Upper lobe of right lung (tissue), 1 donor: ENCODE results near the gene LAMA2. TPM values are rescaled to one million over a fixed set of nuclear protein-coding genes. Genes with fewer than 3 reads are reported as not detected.

Experiments used
- ATAC-seq: fragments of 200-7000 bp; cut with Tn5 transposase; one replicate; pipeline ENCODE4 v1.9.1; 2020; ENCODE audit warnings: mild to moderate bottlenecking, moderate library complexity
- DNase-seq: peaks from one replicate; pipeline ENCODE4 v3.0.0-alpha.2; 2020
- H3K27ac ChIP-seq: fragments of 200-600 bp; one replicate; pipeline ENCODE4 v1.8.0; 2022
- H3K27me3 ChIP-seq: fragments of 200-600 bp; one replicate; pipeline ENCODE4 v1.8.0; 2022; ENCODE audit warnings: mild to moderate bottlenecking
- H3K36me3 ChIP-seq: fragments of 200-600 bp; one replicate; pipeline ENCODE4 v1.8.0; 2022
- H3K4me1 ChIP-seq: fragments of 200-600 bp; one replicate; pipeline ENCODE4 v1.8.0; 2022
- H3K4me3 ChIP-seq: fragments of 200-600 bp; one replicate; pipeline ENCODE4 v1.8.0; 2022; ENCODE audit warnings: mild to moderate bottlenecking
- H3K9me3 ChIP-seq: fragments of 200-600 bp; one replicate; pipeline ENCODE4 v1.8.0; 2022
- CTCF ChIP-seq: fragments of 200-600 bp; IDR thresholded peaks from one replicate; pipeline ENCODE4 v1.8.0; 2022; ENCODE audit warnings: antibody characterized with exemption
- intact Hi-C: fragments of 100-400 bp; cut with DNase I; formaldehyde crosslinking; loops from one replicate; pipeline ENCODE4 v1.11.0; 2022
- total RNA-seq: library from RNA; stranded (reverse); fragmentation: NEBNext Ultra II Directional; extraction: Animal tissue kit (Norgen Biotek cat#: 25700); gene quantifications from one replicate; pipeline ENCODE4 v1.2.1, GENCODE V29; 2021
- donor health status: DM: no; HTN: yes; CAD: no; lungs with severe emphysema.

Gene LAMA2
- total RNA-seq, 1 donor from 2014 or later: 42.1 TPM

GRCh38 chr6:129251669-129252376 lies 368.9 kb downstream of the LAMA2 start:
- no peaks in the 10 kb centered on the region for H3K36me3 ChIP-seq
- H3K4me1 ChIP-seq: no peaks in the 10 kb centered on the region
- H3K9me3 ChIP-seq: no peaks in the 10 kb centered on the region
- ATAC-seq (peak; percentile 80), DNase-seq (no peak)
- intact Hi-C loops: no loop called here
- H3K4me3 ChIP-seq: no peak overlapping the region
- peak; percentile 86 for TF ChIP-seq CTCF
- H3K27ac ChIP-seq: no peak overlapping the region
- no peaks in the 10 kb centered on the region for H3K27me3 ChIP-seq

GRCh38 chr6:129252377-129253071 lies 369.6 kb downstream of the LAMA2 start:
- no peak for DNase-seq
- no peaks in the 10 kb centered on the region for H3K4me1 ChIP-seq
- no peak overlapping the region for H3K27ac ChIP-seq
- TF ChIP-seq CTCF: no peak
- ATAC-seq: no peak
- H3K36me3 ChIP-seq: no peaks in the 10 kb centered on the region
- no peak overlapping the region for H3K4me3 ChIP-seq
- no peaks in the 10 kb centered on the region for H3K27me3 ChIP-seq
- H3K9me3 ChIP-seq: no peaks in the 10 kb centered on the region
- intact Hi-C loops: no loop called here

GRCh38 chr6:129253242-129253641 lies 370.3 kb downstream of the LAMA2 start:
- Histone ChIP-seq H3K36me3 (no peaks in the 10 kb centered on the region), H3K4me3 (no peak overlapping the region), H3K4me1 (no peaks in the 10 kb centered on the region), H3K27me3 (no peaks in the 10 kb centered on the region), H3K9me3 (no peaks in the 10 kb centered on the region), H3K27ac (no peak overlapping the region)
- DNase-seq (no peak), ATAC-seq (no peak)
- TF ChIP-seq CTCF: no peak
- intact Hi-C loops: no loop called here

- no peak for TF ChIP-seq CTCF
- H3K27me3 ChIP-seq: no peaks in the 10 kb centered on the region
- H3K9me3 ChIP-seq: no peaks in the 10 kb centered on the region
- no peaks in the 10 kb centered on the region for H3K4me1 ChIP-seq
- H3K27ac ChIP-seq: no peak overlapping the region
- no peak for ATAC-seq
- no peaks in the 10 kb centered on the region for H3K36me3 ChIP-seq
- H3K4me3 ChIP-seq: no peak overlapping the region
- intact Hi-C loops: no loop called here
- DNase-seq: no peak
These were observed 370.8 kb downstream of the LAMA2 start for GRCh38 chr6:129253727-129254126.

- Histone ChIP-seq H3K27ac (no peak overlapping the region), H3K4me3 (no peak overlapping the region), H3K27me3 (no peaks in the 10 kb centered on the region), H3K4me1 (no peaks in the 10 kb centered on the region), H3K9me3 (no peaks in the 10 kb centered on the region), H3K36me3 (no peaks in the 10 kb centered on the region)
- no peak for TF ChIP-seq CTCF
- ATAC-seq: no peak
- DNase-seq: no peak
- intact Hi-C loops: no loop called here
These were observed 374.3 kb downstream of the LAMA2 start for GRCh38 chr6:129257196-129257595.
